K562 (cell line): ENCODE results near the gene GATM. TPM values are rescaled to one million over a fixed set of nuclear protein-coding genes. Genes with fewer than 3 reads are reported as not detected.

ENCODE experiments used
- MIER1 ChIP-seq: fragments of 450-650 bp; IDR thresholded peaks from 2 replicates; pipeline ENCODE4 v1.6.1; 2016; ENCODE audit warnings: antibody characterized with exemption, mild to moderate bottlenecking, low read depth
- RBBP5 ChIP-seq: fragments of 200-600 bp; sonication (generic); IDR thresholded peaks from 2 replicates; pipeline ENCODE4 v1.6.1; 2012; ENCODE audit warnings: borderline replicate concordance, mild to moderate bottlenecking, low read length, control low read depth, inconsistent platforms; ENCODE audit not compliant: insufficient read depth, poor library complexity, severe bottlenecking
- SRSF1 ChIP-seq: fragments of 200-400 bp; formaldehyde crosslinking; IDR thresholded peaks from 2 replicates; pipeline ENCODE4 v1.6.1; 2017; ENCODE audit warnings: mild to moderate bottlenecking, low read depth, low read length, moderate library complexity
- ZNF134 ChIP-seq: fragments of 250-450 bp; sonication (Bioruptor Pico); conservative IDR thresholded peaks from 2 replicates; pipeline ENCODE4 v1.4.0; 2020
- ZNF140 ChIP-seq: fragments of 250-450 bp; sonication (Bioruptor Pico); IDR thresholded peaks from 2 replicates; pipeline ENCODE4 v1.8.0; 2021; ENCODE audit warnings: moderate library complexity, mild to moderate bottlenecking, inconsistent platforms
- ZNF224 ChIP-seq: sonication (generic); formaldehyde crosslinking; IDR thresholded peaks from 2 replicates; pipeline ENCODE4 v1.8.0; 2022; ENCODE audit warnings: mild to moderate bottlenecking, missing genetic modification reagents
- ZNF551 ChIP-seq: fragments of 250-450 bp; sonication (Bioruptor Pico); IDR thresholded peaks from 2 replicates; pipeline ENCODE4 v1.5.0; 2021; ENCODE audit warnings: mild to moderate bottlenecking, moderate library complexity
- ZNF766 ChIP-seq: fragments of 200-800 bp; sonication (Bioruptor generic); conservative IDR thresholded peaks from 2 replicates; pipeline ENCODE4 v1.6.1; 2016; ENCODE audit warnings: missing genetic modification characterization, missing compliant biosample characterization
- polyA plus RNA-seq, 8 experiments: library from polyadenylated mRNA; depleted of rRNA in 4 of 8; stranded (reverse) in 5 of 8; unstranded in 3 of 8; fragments of >200 nt; fragmentation: Nextera tagmentation in 2 of 8; fragmentation: Illumina TruSeq in 1 of 8; extraction: Ambion mirVana in 2 of 8; extraction: Trizol in 1 of 8; gene quantifications; 2 replicates each; pipeline versions ENCODE4 v1.2.1 to v1.2.3, GENCODE V29; 2011 to 2014; ENCODE audit warnings: inconsistent platforms in 1 of 8, missing spikeins in 1 of 8
- total RNA-seq, 7 experiments: library from RNA; depleted of rRNA in 6 of 7; stranded (reverse); fragments of >200 nt in 6 of 7; fragmentation: Illumina TruSeq in 2 of 7; extraction: Trizol in 2 of 7; gene quantifications; 2 replicates each; pipeline versions ENCODE4 v1.2.1 to v1.2.3, GENCODE V29; 2011 to 2021; ENCODE audit warnings: low replicate concordance in 1 of 7
- TF ChIP-seq, protein P1 (sequence below), 2 experiments: IDR thresholded peaks; 2 replicates each; pipeline ENCODE4 v1.6.1; 2012; ENCODE audit warnings: improper control_type of control experiment in 2 of 2, low read depth in 2 of 2, low read length in 2 of 2, borderline replicate concordance in 1 of 2
- TF ChIP-seq, protein P2 (sequence below), 2 experiments: IDR thresholded peaks in 1 of 2; conservative IDR thresholded peaks in 1 of 2; 2 replicates each; pipeline ENCODE4 v1.6.1; 2016; ENCODE audit warnings: low read depth in 2 of 2, mild to moderate bottlenecking in 1 of 2, missing compliant biosample characterization in 1 of 2, missing genetic modification characterization in 1 of 2, moderate library complexity in 1 of 2
- TF ChIP-seq, protein P3 (sequence below): sonication (generic); formaldehyde crosslinking; IDR thresholded peaks from 2 replicates; pipeline ENCODE4 v1.8.0; 2022; ENCODE audit warnings: missing genetic modification reagents, mild to moderate bottlenecking, moderate library complexity, borderline replicate concordance
- TF ChIP-seq, protein P4 (sequence below), 2 experiments: fragments of 450-650 bp; IDR thresholded peaks; 2 replicates each; pipeline ENCODE4 v1.6.1; 2018; ENCODE audit warnings: mild to moderate bottlenecking in 2 of 2, low read depth in 1 of 2; ENCODE audit not compliant: partially characterized antibody in 2 of 2

Gene GATM
- total and polyA plus RNA-seq, 9 of the 15 experiments (the other 6 are each of a cell fraction or from before 2014, with no cell fraction given) = 0.11 to 1.1 (median 0.65) TPM

DNA sequence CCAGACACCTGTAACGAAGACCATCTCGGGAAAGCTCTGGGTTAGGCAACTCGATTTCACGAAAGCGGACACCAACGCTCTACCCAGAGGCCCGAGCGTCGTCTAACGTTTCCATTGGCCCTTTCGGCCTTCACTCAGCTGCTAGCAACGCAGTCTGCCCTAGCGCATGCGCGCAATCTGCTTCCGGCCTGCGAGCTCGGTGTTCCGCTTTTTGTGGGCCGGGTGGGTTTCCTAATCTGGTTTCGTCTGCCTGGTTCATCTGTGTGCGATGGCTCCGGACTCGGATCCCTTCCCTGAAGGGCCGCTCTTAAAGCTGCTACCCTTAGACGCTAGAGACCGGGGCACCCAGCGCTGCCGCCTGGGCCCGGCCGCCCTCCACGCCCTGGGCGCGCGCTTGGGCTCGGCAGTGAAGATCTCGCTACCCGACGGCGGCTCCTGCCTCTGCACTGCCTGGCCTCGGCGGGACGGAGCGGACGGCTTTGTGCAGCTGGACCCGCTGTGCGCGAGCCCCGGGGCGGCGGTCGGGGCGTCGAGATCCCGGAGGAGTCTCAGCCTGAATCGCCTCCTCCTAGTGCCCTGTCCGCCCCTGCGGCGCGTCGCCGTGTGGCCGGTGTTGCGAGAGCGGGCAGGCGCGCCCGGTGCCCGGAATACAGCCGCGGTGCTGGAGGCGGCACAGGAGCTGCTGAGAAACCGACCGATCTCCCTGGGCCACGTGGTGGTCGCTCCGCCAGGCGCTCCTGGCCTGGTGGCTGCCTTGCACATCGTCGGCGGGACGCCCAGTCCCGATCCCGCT lies 24.0 kb upstream of the GATM start (continued):
- TF ChIP-seq ZNF551 (CRISPR knock-in tag) (no peak), SRSF1 (no peak), ZNF224 (CRISPR knock-in tag) (no peak; the same call in 1 of the 2 replicates), ZNF134 (CRISPR knock-in tag) (no peak), ZNF766 (CRISPR knock-in tag) (no peak), RBBP5 (peak; percentile 91), MIER1 (no peak), ZNF140 (CRISPR knock-in tag) (no peak)
- TF ChIP-seq, protein P1, sequence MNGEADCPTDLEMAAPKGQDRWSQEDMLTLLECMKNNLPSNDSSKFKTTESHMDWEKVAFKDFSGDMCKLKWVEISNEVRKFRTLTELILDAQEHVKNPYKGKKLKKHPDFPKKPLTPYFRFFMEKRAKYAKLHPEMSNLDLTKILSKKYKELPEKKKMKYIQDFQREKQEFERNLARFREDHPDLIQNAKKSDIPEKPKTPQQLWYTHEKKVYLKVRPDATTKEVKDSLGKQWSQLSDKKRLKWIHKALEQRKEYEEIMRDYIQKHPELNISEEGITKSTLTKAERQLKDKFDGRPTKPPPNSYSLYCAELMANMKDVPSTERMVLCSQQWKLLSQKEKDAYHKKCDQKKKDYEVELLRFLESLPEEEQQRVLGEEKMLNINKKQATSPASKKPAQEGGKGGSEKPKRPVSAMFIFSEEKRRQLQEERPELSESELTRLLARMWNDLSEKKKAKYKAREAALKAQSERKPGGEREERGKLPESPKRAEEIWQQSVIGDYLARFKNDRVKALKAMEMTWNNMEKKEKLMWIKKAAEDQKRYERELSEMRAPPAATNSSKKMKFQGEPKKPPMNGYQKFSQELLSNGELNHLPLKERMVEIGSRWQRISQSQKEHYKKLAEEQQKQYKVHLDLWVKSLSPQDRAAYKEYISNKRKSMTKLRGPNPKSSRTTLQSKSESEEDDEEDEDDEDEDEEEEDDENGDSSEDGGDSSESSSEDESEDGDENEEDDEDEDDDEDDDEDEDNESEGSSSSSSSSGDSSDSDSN (IDR thresholded peaks at IDR 0.05; ENCODE audit: borderline replicate concordance in 1 of 2, low read depth in 2 of 2, low read length in 2 of 2) = peak; percentile 99 to 100
- TF ChIP-seq, protein P2, sequence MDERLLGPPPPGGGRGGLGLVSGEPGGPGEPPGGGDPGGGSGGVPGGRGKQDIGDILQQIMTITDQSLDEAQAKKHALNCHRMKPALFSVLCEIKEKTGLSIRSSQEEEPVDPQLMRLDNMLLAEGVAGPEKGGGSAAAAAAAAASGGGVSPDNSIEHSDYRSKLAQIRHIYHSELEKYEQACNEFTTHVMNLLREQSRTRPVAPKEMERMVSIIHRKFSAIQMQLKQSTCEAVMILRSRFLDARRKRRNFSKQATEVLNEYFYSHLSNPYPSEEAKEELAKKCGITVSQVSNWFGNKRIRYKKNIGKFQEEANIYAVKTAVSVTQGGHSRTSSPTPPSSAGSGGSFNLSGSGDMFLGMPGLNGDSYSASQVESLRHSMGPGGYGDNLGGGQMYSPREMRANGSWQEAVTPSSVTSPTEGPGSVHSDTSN (CRISPR knock-in tag; IDR thresholded peaks at IDR 0.05; ENCODE audit: low read depth) = peak; percentile 97
- TF ChIP-seq, protein P2 (tag; conservative IDR thresholded peaks at IDR 0.05; ENCODE audit: low read depth) = peak; percentile 99
- TF ChIP-seq, protein P3, sequence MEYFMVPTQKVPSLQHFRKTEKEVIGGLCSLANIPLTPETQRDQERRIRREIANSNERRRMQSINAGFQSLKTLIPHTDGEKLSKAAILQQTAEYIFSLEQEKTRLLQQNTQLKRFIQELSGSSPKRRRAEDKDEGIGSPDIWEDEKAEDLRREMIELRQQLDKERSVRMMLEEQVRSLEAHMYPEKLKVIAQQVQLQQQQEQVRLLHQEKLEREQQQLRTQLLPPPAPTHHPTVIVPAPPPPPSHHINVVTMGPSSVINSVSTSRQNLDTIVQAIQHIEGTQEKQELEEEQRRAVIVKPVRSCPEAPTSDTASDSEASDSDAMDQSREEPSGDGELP = peak; percentile 67; the same call in 1 of the 2 replicates
- TF ChIP-seq, protein P4, sequence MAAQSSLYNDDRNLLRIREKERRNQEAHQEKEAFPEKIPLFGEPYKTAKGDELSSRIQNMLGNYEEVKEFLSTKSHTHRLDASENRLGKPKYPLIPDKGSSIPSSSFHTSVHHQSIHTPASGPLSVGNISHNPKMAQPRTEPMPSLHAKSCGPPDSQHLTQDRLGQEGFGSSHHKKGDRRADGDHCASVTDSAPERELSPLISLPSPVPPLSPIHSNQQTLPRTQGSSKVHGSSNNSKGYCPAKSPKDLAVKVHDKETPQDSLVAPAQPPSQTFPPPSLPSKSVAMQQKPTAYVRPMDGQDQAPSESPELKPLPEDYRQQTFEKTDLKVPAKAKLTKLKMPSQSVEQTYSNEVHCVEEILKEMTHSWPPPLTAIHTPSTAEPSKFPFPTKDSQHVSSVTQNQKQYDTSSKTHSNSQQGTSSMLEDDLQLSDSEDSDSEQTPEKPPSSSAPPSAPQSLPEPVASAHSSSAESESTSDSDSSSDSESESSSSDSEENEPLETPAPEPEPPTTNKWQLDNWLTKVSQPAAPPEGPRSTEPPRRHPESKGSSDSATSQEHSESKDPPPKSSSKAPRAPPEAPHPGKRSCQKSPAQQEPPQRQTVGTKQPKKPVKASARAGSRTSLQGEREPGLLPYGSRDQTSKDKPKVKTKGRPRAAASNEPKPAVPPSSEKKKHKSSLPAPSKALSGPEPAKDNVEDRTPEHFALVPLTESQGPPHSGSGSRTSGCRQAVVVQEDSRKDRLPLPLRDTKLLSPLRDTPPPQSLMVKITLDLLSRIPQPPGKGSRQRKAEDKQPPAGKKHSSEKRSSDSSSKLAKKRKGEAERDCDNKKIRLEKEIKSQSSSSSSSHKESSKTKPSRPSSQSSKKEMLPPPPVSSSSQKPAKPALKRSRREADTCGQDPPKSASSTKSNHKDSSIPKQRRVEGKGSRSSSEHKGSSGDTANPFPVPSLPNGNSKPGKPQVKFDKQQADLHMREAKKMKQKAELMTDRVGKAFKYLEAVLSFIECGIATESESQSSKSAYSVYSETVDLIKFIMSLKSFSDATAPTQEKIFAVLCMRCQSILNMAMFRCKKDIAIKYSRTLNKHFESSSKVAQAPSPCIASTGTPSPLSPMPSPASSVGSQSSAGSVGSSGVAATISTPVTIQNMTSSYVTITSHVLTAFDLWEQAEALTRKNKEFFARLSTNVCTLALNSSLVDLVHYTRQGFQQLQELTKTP (IDR thresholded peaks at IDR 0.05; ENCODE audit: low read depth in 1 of 2, partially characterized antibody in 2 of 2) = no peak
